GM18870 (cell line): ENCODE measurements around the gene MSMB.
A peak's percentile ranks its signal among the peaks of the same experiment; 100 is the strongest.

Experiments used
- ATAC-seq: cut with Tn5 transposase; IDR thresholded peaks from one replicate; pipeline ENCODE4 v1.9.1; 2021; ENCODE audit warnings: moderate library complexity; ENCODE audit not compliant: unreplicated experiment

Gene MSMB

DNA sequence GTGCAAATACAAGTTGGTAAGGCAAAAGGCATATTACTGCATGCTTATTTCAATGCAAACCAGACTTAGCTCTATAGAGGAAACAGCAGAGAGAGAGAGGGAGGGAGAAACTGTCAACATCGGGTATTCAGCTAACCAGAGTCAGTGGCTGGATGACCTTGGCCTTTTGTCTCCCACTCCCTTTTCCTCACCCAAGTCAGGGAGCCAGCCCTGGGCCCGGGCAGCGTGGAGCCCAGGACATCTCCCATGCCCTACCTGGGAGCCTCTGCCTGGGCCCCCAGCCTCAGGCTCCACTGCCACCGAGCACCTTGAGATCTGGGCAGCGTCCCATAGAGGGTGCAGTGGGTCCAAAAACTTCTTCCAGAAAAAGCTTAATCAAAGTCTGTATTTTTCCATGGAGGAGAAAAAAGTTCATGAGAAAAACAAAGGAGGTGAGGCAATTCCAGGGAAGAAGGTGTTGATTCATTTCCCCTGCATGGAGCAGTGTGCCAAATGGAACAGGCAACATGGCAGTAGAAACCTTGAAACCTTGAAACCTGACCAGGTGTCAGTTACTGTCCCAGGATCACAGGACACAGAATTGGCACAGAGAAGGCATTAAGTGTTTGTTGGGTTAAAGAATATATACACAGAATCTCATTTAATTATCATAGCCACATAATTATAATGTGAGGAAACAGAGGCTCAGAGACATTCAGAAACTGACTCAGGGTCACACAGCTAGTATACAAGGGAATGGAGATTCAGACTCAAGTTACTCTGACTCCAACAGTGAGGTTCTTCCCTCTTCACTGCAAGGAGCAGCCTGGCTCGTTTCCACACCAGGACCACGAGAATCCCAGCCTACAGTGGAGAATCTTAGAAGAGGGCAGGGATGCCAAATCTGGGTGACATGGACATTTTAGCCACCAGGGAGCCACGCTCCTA, 9.9 kb downstream of the MSMB start:
- ATAC-seq: no peak

DNA sequence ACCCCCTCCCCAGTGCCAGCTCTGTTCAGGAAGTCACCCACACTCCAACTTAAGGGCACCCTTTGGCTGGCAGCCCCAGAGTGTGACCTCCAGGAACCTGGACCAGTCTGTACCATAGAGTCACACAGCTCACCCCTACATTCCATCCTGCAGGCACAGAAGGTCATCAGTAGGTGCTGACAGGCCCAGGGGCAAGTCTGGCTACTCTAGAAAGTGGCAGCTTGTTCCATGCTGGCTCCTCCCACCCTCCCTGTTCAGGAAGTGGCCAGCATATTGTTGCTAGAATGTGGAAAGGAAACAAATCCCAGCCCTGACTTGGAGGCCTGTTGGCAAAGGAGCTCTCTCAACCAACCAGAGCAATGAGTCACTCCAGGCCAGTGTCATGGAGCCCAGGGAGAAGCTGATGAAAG, 12.5 kb downstream of the MSMB start:
- no peak for ATAC-seq

DNA sequence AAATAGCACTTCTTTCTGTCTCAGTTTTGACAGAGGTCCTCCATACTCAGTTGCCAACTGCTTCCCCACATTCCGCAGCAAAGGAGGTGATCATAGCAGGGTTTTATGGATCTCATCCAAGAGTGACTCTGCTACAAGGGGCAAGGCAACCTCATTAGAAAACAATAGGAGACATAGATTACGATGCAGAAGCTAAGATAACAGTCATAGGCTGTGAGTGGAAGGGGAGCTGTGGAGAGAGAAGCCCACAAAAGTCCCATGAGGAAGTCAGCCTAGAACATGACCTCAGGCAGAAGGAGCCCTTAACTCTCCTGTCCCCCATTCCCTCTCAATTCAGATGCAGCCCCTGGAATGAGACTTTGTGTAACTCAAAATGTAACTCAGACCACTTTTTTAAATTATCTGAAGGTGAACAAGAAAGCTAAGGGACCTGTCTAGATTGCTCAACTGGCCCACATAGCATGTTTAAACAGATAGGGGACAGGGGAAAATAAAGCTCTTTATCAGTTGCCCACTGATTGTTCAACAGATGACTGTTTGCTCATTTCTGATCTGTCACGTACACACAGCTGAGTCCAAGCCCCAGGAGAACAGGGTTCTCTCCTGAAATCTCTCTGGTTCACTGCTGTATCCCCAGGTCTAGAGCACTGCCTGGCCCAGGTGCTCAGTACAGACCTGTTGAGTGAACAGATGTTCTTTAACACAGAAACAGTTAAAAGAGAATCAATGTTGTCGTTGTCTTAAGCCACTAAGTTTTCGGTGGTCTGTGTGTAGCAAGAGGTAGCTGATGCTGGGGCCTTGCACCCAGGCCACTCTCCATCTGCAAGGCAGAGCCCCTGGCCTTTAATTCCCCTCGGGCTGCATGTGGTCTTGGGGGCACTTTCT, 14.2 kb downstream of the MSMB start:
- no peak for ATAC-seq

DNA sequence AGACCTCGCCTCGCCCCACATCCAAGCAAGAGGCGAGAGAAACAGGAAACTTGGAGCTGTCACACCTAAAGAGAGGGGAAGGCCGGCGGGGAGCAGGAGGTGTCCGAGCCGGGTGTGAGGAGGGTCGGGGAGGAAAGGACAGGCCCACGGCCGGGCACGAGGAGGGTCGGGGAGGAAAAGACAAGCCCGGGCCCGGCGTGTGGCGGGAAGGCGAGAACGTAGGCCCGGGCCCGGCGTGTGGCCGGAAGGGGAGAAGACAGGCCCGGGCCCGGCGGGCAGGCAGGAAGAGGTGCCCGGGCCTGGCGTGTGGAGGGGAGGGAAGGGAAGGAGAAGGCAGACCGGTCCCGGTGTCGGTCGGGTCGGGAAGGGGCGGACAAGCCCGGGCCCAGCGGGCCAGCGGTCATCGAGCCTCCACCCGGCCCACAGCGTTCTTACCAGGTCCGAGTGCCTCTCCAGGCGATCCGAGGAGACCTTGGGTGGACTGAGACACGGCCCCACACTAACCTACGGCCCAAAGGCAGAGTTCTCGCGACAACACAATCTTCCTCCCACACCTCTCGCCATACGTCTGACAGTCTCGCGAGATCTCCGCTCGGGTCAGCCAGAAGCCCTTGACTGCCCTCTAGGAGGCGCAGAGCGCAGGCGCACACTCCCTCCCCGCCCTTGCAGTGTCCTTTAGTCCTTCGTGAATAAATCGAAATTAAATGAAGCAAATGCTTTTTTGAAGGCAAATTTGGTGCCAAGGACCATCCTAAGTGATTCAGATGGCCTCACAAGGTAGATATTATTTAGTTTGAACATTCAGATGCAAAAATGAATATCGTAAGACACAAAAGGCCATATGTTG, 15.8 kb downstream of the MSMB start, which contains the start of gene NCOA4:
TSS of gene NCOA4 (minus strand) at position 533 of the 847 bp plus-strand sequence. CDS start 13,943 bp downstream, outside the sequence.
- peak; percentile 92 for ATAC-seq

DNA sequence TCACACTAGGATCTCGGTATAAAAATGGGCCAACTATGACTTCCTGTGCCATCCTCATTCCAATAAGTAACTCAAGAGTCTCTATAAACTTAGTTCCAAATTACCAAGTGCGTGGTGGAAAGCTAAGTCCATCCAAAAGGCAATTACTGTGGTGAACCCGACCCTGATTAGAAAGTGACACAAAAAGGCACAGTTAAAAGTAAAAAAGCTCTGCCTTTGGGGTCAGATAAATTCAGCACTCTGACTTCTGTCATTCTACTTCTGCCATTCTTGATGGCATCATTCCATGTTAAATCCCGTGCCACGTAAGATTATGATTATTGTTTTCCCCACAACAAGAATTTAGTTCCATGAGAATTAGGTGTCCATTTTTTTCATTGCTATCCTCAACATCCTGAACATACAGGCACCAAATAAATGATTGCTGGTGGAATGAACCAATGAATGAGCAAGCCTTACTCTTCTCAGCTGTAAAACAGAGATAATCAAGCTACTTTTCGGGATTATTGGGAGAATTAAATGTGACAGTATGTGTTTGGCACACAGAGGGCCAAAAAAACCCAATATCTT, 16.5 kb downstream of the MSMB start:
- no peak for ATAC-seq

DNA sequence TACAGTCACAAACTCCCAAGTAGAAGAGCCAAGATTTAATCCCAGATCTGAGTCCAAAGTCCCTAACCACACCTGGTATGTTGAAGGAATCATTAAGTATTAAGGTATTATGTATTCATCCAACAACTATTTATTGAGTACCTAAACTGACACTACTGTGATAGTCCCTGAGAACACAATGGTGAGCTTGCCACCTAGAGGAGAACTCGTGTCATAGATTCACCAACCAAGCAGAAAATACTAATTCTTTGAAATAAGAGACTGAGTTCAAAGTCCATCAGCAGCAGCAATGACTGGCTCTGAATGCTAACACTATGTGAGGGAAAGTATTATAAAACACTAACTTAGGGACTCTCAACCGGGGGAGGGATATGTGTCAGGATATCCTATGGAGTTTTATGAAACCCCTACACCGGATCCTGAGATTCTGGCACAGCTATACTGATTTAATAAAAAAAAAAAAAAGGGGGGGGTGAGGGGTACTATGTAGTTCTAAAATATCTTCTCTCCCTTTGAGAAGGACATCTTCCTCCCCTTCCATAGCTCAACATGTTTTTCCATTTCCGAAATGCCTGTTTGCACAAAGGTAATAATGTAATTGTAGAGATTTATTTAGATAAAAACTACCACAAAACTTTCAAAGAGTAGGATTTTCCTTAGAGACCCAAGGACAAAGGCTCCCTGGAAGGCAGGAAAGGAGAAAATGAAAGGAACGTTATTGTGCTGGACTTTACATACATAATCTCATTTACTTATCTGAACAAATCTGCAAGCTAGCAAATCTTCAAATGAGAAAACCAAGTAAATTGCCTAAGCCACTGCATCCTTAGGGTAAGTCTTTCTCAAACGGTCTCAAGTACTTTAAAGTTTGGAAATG, 17.2 kb downstream of the MSMB start:
- ATAC-seq: peak; percentile 63

DNA sequence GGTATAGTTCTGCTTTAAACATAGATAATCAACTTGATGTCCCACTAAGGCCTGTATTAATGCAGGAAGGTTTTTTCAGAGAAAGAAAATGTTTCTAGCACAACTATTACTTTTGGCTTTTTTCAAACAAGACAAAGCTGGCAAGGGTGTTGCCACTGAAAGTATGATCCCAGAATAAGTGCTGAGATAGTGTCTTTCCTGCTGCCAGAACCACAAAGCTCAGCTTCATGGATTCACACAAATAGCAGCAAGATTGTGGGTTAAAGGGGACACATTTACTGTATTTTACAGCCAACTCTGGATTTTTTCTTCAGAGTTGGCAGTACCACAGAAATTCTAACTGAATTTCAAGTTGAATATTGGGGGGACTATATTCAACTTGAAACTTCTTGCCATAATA, 20.0 kb downstream of the MSMB start:
- ATAC-seq: no peak

DNA sequence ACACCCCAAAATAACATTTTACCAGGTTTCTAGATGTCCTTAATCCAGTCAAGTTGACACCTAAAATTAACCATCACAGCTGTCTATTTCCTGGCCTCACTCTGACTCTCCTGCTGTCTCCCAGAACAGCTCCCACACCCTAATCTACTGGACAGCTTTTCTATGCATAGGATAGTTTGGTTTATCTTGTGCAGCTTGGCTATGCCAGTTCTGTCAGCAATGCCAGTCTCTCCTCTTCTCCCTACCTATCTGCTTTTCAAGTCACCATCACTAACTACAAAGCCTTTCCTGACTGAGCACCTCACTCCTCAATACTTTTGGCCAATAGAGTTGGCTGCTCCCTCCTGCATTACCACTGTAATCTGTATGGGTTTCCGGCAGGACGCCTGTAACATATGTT, 20.7 kb downstream of the MSMB start:
- ATAC-seq: no peak

DNA sequence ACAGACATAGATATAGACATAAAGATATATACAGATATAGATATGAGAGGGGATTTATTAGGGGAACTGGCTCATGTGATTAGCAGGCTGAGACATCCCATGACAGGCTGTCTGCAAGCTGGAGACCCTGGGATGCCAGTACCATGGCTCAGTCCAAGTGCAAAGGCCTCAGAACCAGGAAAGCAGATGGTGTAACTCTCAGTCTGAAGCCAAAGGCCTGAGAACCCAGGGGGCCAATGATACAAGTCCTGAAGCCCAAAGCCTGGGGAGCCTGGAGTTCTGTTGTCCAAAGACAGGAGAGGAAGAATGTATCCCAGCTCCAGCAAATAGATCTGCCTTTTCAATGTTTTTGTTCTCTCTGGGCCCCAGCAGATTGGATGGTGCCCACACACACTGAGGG, 21.1 kb downstream of the MSMB start:
- ATAC-seq: no peak

DNA sequence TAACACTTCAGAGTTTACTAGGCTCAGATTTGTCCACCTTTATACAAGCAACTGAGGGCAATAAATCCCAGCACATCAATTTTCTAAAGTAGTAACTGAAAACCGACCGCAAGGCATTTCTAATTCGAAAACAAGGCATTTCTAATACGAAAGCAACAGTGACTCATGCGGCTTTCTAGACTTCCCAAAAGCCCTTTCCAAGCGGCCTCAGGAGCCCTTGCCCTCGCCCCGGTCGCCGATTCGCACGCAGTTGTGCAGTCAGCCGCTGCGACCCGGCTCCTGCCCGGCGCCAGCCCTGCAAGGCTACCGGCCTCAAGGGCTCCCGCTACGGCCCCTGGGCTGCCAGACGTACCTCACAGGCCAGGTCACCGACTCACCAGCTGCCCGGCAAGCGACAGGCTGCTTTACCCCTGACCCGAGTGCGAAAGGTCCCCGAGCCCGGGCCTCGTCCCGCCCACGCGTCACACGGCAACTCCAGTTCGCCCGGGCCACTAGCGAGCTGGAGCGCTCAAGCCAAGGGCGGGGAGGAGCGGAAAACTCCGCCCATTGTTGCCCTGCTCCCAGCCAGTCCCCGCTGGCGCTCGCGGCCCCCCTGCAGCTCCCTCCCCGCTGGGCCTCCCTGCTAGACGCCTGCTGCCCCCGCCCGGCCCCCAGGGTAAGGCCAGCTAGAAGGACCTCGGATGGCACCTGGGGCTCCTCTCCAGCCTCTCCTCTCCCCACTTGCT, 22.9 kb downstream of the MSMB start:
- ATAC-seq: peak; percentile 64

DNA sequence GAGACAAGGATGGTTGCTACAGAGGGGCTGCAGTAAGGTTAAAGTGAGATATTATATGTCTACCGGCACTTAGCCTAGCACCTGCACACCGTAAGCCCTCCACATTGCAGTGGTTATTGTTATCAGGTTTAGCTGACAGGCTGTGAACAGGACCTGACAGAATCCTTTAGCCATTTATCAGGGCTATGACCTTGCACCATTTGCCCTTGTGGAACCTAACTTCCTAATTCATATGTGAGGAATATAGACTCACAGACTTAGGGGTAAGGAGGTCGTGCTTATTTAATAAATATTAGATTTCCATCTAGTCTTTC, 25.8 kb downstream of the MSMB start:
- no peak for ATAC-seq

DNA sequence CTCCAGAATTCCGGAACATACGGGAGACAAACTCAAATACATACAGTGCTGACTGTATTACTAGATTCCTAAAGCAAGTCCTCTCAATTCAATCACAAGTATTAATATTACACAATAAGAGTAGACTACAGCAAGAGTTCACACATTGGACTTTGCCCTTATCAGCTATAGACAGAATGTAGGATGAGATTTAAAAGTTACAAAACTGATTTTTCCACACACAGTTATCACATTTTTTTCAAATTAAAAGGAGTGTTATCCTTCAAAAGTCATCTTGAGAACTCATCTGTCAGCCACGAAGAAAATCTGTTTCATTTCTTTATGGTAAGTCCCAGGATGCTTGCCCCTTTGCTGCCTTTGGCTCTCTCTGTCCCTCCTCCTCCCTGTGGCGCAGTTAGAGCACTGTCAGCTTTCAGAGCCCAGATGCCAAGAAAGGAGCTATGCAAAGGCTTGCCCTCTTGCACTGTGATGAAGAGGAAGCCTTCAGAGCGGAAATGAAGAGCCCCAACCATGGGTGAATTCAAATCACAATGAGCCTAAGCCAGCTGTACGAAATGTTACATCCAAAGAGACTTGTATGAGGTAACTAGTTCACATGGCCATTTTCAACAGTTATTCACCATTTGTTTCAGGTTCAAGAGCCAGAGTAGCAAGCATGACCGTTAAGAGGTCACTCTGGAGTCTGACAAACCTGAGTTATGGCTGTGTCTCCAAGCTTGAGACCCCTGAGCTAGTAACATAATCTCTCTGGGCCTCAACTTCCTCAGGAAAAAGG, 26.3 kb downstream of the MSMB start:
- peak; percentile 31 for ATAC-seq

DNA sequence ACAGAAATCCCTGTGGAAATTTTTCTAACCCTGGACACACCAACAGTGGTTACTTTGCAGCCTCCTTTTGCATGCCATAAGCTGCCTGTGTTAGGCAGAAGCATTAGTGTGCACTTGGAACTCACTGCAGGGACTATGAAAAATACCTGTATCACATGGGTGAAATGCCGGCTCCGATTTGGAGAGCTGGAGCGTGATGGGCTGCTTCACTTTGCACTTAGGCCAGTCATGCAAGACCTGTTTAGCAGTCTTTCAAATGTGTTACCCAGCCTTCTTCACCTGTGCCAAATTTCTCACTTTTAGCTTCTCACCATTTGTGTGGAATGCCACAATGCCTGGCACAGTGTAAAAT, 26.9 kb downstream of the MSMB start:
- no peak for ATAC-seq

DNA sequence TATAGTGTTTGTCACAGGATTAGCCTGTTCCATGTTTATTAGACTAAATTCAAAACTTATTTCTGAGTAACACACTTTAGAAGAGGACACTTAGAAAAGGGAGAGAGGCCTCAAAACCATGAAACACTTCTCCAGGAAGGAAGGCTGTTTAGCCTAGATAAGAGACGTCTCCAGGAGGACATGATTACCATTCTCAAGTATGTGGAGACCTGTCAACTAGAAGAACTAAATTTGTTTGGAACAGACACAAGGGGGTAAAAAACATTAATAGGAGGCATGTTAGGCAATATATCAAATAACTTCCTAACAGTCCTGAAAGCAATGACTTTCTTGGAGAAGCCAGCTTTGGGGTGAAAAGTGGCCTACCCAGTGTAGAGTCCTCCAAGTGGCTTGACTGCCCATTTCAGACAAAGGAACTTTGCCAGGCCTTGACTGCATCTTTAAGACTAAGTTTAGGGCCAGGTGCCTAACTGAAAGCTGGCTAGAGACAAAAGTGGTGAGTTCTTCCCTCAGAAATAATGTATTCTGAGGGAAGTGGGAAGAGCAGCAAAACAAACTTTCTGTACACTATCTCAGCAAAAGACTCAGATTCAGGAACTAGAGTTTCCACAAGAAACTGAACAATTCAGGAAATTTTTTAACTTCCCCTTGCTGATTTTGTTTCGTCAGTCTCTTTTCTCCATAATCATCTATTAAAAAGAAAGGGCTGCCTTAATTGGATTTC, 27.5 kb downstream of the MSMB start:
- no peak for ATAC-seq

DNA sequence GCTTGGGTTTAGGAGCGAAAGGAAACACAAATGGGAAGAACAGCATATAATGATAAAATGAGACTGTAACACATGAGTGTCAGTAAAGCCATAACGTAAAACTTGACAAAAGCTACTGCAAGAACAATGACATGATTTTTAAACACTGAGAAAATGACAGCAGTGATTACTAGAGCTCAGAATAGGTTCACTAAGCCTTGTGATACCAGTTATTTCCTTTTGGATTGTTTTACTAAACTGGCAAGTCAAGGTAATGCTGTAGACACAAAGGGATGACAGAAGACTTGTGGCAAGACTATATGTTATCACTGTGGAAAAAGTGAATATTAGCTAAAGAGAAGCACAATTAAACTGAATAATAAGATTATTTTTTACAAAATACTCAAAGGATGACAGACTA, 28.3 kb downstream of the MSMB start:
- no peak for ATAC-seq

DNA sequence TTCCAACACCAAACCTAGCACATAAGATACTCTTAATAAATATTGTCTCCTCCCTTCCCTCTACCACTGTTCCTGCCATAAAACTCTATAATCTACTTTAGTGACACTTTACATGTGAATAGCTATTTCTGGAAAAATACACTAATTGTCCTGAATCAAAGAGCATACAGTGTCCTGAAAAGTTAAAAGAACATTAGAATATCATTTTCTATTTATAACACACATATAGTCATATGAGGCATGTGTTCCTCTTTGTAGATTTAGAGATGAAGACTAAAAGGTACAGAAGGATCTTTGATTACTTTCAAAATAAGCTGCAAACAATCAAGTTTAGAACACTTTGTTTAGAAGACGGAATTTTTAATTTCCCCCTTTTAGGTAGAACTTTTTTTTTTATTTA, 29.3 kb downstream of the MSMB start:
- no peak for ATAC-seq

DNA sequence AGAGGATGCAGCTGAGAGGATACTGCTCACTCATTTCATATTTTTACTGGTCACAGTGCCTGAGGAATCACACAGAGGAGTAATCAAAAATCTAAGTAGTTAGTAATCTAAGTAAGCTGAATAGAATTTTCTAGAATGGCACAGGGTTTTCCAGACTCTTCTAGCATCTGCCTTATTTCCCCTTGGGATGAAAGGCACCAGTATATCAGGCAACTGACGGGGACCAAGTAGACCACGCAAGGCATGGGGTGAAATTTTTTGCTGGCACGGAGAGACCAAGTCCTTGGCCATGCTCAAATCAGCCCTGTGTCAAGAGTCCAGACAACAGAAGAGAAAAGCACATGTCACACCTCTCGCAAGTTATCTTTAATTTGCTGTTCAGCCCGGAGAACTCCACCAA, 29.9 kb downstream of the MSMB start:
- no peak for ATAC-seq
